ENCODE measurements around the gene CD69. TPM values are rescaled to one million over a fixed set of nuclear protein-coding genes. Genes with fewer than 3 reads are reported as not detected.
"Not testable (repeated sequence)": the region's sequence is repeated elsewhere in the genome, so short reads cannot be mapped to it uniquely, and the experiment has no call there.

Gene CD69
- total and polyA plus RNA-seq, 7 donors, result 2.3 to 31.4 (median 3.0) TPM

GRCh38 chr12:9742661-9743060, 18.0 kb downstream of the CD69 start:
- H3K4me1 ChIP-seq, result peaks cover 0 to 3% (median 0%) of the 10 kb centered on the region in 4 donors
- no peak overlapping the region for H3K27ac ChIP-seq
- H3K4me3 ChIP-seq, result no peak overlapping the region
- no peaks in the 10 kb centered on the region for H3K27me3 ChIP-seq
- TF ChIP-seq CTCF (IDR thresholded peaks at IDR 0.05), result no peak
- no peak for TF ChIP-seq POLR2AphosphoS5 (IDR thresholded peaks at IDR 0.05)
- no peak for TF ChIP-seq EP300 (IDR thresholded peaks at IDR 0.05)
- no peak for TF ChIP-seq POLR2A (IDR thresholded peaks at IDR 0.05)
- no peaks in the 10 kb centered on the region for H3K9me3 ChIP-seq
- 31 to 45% methylated on average over 5 of the region's 5 CpGs for WGBS, 2 donors
- intact Hi-C loops (cut with DNase I), result no loop called here
- no peak for DNase-seq
- no peaks in the 10 kb centered on the region for H3K36me3 ChIP-seq

GRCh38 chr12:9741726-9742125, 19.0 kb downstream of the CD69 start:
- TF ChIP-seq POLR2AphosphoS5 (IDR thresholded peaks at IDR 0.05) (no peak), CTCF (IDR thresholded peaks at IDR 0.05) (no peak), EP300 (IDR thresholded peaks at IDR 0.05) (no peak), POLR2A (IDR thresholded peaks at IDR 0.05) (no peak)
- 49 to 80% methylated on average over 4 of the region's 4 CpGs for WGBS, 2 donors

GRCh38 chr12:9740106-9740750, 20.5 kb downstream of the CD69 start:
- Histone ChIP-seq H3K9me3 (no peaks in the 10 kb centered on the region), H3K27me3 (no peaks in the 10 kb centered on the region), H3K4me1 (peaks cover 0 to 3% (median 0%) of the 10 kb centered on the region in 4 donors), H3K36me3 (no peaks in the 10 kb centered on the region), H3K27ac (peak overlapping the region in 1 of 4 donors; percentile 55), H3K4me3 (peak overlapping the region in 3 of 4 donors; percentile 42 to 44 (median 44))
- intact Hi-C loops (cut with DNase I), result no loop called here
- no peak for DNase-seq
- WGBS, 2 donors, result 76 to 78% methylated on average over 7 of the region's 7 CpGs
- TF ChIP-seq EP300 (IDR thresholded peaks at IDR 0.05) (no peak), CTCF (IDR thresholded peaks at IDR 0.05) (no peak), POLR2A (IDR thresholded peaks at IDR 0.05) (no peak), POLR2AphosphoS5 (IDR thresholded peaks at IDR 0.05) (no peak)

More at GRCh38 chr12:9741726-9742125, 19.0 kb downstream of the CD69 start:
- Histone ChIP-seq H3K4me3 (no peak overlapping the region), H3K27ac (no peak overlapping the region), H3K9me3 (no peaks in the 10 kb centered on the region), H3K27me3 (no peaks in the 10 kb centered on the region), H3K36me3 (no peaks in the 10 kb centered on the region), H3K4me1 (peaks cover 0 to 3% (median 0%) of the 10 kb centered on the region in 4 donors)
- intact Hi-C loops (cut with DNase I), result no loop called here
- DNase-seq, result no peak

- H3K9me3 ChIP-seq; H3K27me3 ChIP-seq; DNase-seq; H3K36me3 ChIP-seq; intact Hi-C loops (cut with DNase I); H3K4me1 ChIP-seq: not testable (repeated sequence)
- 75 to 77% methylated on average over 54 of the region's 54 CpGs for WGBS, 2 donors
- Histone ChIP-seq H3K27ac (peak overlapping the region in 1 of 4 donors; percentile 55), H3K4me3 (peak overlapping the region; percentile 14 to 44 (median 43))
Observed at GRCh38 chr12:9739404-9740105, 21.1 kb downstream of the CD69 start.

GRCh38 chr12:9738905-9739304, 21.8 kb downstream of the CD69 start:
- intact Hi-C loops (cut with DNase I); H3K9me3 ChIP-seq; H3K4me1 ChIP-seq; H3K36me3 ChIP-seq; H3K4me3 ChIP-seq; H3K27ac ChIP-seq; DNase-seq; H3K27me3 ChIP-seq: not testable (repeated sequence)
- WGBS, 2 donors, result 84 to 90% methylated on average over 14 of the region's 14 CpGs

All from sigmoid colon (tissue), 7 donors.